ENCODE results near the gene DNAJC25.
"Not testable (repeated sequence)": the region's sequence is repeated elsewhere in the genome, so short reads cannot be mapped to it uniquely, and the experiment has no call there.

Gene DNAJC25

DNA sequence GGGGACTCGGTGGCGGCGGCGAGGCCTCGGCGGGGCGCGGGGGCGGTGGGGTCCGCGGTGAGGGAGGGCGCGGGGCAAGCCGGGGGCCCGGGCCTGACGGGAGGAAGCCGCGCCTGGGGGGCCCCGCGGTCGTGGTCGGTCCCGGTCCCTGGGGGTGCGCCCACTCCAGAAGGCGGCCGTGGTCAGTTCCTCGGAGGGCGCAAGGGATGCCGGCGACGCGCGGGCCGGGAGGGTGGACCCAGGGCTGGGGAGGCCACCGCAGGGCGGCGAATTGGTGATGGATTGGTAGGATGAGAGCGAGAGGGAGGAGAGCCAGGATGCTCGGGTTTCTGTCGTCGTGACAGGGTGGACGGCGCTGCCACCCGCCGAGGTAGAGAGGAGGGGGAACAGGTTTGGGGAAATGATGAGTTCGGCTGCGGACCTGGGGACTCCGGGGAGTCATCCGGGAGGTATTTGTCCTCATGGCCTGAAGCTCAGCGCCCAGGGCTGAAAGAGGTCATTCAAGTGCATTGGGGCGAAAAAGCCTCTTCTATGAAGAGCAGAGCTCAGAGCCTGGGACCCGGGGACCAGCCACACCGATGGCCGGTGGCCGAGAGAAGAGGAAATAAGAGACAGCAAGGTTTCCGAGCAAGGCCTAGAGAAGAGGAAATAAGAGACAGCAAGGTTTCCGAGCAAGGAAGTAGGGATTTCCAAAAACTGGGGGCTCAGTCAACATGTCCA lies 30.8 kb downstream of the DNAJC25 start:
- in situ Hi-C loops (cut with MboI; ENCODE audit: low pct_unique_long_range_greater_than_20kb, low sequenced_read_pairs, unreplicated experiment): no loop called here
- peak; percentile 64 for DNase-seq (ENCODE audit: low spot score)
- TF ChIP-seq, protein P1, sequence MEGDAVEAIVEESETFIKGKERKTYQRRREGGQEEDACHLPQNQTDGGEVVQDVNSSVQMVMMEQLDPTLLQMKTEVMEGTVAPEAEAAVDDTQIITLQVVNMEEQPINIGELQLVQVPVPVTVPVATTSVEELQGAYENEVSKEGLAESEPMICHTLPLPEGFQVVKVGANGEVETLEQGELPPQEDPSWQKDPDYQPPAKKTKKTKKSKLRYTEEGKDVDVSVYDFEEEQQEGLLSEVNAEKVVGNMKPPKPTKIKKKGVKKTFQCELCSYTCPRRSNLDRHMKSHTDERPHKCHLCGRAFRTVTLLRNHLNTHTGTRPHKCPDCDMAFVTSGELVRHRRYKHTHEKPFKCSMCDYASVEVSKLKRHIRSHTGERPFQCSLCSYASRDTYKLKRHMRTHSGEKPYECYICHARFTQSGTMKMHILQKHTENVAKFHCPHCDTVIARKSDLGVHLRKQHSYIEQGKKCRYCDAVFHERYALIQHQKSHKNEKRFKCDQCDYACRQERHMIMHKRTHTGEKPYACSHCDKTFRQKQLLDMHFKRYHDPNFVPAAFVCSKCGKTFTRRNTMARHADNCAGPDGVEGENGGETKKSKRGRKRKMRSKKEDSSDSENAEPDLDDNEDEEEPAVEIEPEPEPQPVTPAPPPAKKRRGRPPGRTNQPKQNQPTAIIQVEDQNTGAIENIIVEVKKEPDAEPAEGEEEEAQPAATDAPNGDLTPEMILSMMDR (IDR thresholded peaks at IDR 0.05; ENCODE audit: extremely low read depth, insufficient read depth, missing control alignments): no peak

DNA sequence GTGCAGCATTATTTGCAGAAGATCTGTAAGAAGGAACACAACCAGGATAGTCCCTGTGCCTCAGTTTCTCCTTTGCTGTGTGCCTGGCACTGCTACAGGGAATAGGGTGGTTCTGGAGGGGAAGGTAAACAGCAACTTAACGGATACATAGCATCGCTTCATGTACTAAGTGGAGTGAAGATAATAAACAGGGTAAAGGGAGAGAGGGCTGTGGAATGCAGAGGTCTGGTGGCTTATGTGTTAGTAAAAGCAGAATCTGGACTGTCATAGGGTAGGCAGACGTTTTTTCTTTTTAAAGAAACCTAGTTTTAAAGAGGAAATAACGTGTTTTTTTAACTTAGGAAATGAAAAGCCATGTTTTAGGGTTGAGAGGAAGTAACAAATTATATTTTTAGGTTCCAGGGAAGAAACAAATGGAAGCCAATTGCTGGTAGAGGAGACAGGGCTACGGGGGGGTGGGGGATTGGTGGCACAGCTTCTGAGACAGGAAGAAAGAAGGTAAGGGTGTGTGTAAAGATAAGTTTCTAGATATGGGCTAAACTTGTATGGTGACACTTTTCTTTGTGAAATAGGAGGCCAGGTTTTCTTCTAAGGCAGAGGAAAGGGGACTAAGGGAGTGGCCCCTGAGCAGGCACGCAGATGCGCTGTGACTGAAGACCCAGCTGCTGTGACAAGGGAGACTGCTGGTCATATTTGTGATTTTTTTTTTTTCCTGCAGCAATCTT lies 31.6 kb downstream of the DNAJC25 start:
- TF ChIP-seq, protein P1 (IDR thresholded peaks at IDR 0.05; ENCODE audit: extremely low read depth, insufficient read depth, missing control alignments): no peak
- DNase-seq (ENCODE audit: low spot score): no peak
- in situ Hi-C loops (cut with MboI; ENCODE audit: low pct_unique_long_range_greater_than_20kb, low sequenced_read_pairs, unreplicated experiment): no loop called here

DNA sequence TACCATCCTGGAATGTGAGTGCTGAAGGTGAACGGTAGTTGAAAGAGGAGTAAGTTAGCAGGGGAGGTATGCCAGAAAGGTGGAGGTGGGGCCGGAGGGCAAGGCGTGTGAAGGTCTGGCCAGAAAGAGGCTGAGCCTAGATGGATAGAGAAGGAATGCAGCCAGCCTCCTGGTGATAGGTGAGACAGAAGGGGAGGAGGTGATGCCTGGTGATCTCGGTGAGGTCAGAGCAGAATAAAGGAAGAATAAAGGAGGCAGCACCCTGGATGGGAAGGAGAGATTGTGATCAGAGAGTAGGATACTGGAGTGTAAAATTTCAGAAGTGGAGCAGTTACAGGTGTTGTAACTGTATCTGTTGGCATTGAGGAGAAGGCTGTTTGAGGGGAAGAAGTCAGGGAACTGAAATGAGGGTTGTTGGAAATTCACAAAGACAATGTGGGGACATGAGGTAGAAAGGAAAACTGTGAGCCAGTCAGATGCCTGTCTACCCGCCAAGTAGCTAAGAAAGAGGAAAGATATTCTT lies 32.2 kb downstream of the DNAJC25 start:
- DNase-seq (ENCODE audit: low spot score): no peak
- TF ChIP-seq, protein P1 (IDR thresholded peaks at IDR 0.05; ENCODE audit: extremely low read depth, insufficient read depth, missing control alignments): no peak
- in situ Hi-C loops (cut with MboI; ENCODE audit: low pct_unique_long_range_greater_than_20kb, low sequenced_read_pairs, unreplicated experiment): no loop called here

DNA sequence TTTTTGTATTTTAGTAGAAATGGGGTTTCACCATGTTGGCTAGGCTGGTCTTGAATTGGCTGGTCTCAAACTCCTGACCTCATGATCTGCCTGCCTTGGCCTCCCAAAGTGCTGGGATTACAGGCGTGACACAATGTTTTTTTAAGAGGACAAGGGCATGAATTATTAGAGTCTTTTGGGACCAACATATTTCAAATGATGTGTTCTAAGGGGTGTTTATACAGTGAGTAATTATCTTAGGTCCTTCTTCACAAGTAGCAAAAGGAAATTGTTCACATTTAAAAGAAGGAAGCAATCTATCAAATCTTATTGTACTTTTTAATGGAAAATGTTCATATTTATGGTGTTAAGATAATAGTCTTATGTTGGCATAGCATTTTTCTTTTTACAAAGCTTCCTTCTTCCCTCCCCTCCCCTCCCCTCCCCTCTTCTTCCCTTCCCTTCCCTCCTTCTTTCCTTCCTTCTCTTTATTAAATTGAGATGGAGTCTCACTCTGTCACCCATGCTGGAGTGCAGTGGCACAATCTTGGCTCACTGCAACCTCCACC lies 37.0 kb downstream of the DNAJC25 start:
- TF ChIP-seq, protein P1 (IDR thresholded peaks at IDR 0.05; ENCODE audit: extremely low read depth, insufficient read depth, missing control alignments): no peak
- DNase-seq (ENCODE audit: low spot score): no peak
- in situ Hi-C loops (cut with MboI; ENCODE audit: low pct_unique_long_range_greater_than_20kb, low sequenced_read_pairs, unreplicated experiment): no loop called here

DNA sequence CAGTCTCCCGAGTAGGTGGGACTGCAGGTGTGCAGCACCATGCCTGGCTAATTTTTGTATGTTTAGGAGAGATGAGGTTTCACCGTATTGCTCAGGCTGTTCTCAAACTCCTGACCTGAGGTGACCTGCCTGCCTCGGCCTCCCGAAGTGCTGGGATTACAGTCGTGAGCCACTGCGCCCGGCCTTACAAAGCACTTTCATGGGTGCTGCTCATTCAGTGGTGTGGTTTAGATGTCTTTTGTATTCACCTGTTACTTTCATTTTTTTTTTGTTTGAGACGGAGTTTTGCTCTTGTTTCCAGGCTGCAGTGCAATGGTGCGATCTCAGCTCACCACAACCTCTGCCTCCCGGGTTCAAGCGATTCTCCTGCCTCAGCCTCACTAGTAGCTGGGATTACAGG lies 37.5 kb downstream of the DNAJC25 start:
- DNase-seq (ENCODE audit: low spot score); in situ Hi-C loops (cut with MboI; ENCODE audit: low pct_unique_long_range_greater_than_20kb, low sequenced_read_pairs, unreplicated experiment): not testable (repeated sequence)

GRCh38 chr9:111674319-111674718 lies 43.2 kb downstream of the DNAJC25 start:
- TF ChIP-seq, protein P1 (IDR thresholded peaks at IDR 0.05; ENCODE audit: extremely low read depth, insufficient read depth, missing control alignments): no peak
- in situ Hi-C loops (cut with MboI; ENCODE audit: low pct_unique_long_range_greater_than_20kb, low sequenced_read_pairs, unreplicated experiment): no loop called here
- DNase-seq (ENCODE audit: low spot score): no peak

DNA sequence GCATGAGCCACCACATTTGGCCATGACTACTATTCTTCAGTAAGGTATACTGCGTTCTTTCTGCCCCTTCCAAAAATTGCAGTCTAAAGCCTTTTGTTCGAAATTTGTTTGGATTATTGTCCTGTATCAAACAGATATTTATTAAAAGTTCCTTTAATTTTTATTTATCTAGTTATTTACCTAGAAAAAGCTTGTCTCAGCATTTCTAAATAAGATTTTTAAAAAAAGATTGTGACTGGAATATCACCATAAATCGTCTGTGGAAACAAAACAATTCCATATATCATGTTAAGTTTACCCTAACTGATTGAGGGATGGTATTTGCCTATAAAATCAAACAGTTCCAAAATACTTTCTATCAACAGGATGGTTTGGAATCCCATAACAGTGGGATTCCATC lies 45.0 kb downstream of the DNAJC25 start:
- in situ Hi-C loops (cut with MboI; ENCODE audit: low pct_unique_long_range_greater_than_20kb, low sequenced_read_pairs, unreplicated experiment): no loop called here
- TF ChIP-seq, protein P1 (IDR thresholded peaks at IDR 0.05; ENCODE audit: extremely low read depth, insufficient read depth, missing control alignments): no peak
- no peak for DNase-seq (ENCODE audit: low spot score)
